CD4-positive, alpha-beta T cell (primary cell): ENCODE results near the gene SEC61A2. TPM values are rescaled to one million over a fixed set of nuclear protein-coding genes. Genes with fewer than 3 reads are reported as not detected.

Experiments
- ATAC-seq: fragments of 200-7000 bp; cut with Tn5 transposase; one replicate; pipeline ENCODE4 v1.10.0; 2022; ENCODE audit warnings: mild to moderate bottlenecking; ENCODE audit not compliant: poor library complexity
- CTCF ChIA-PET: fragments of 350-600 bp; sonication (Branson Sonifier 250); formaldehyde crosslinking; loops from one replicate; lab custom pipeline; 2021; ENCODE audit warnings: antibody characterized with exemption, inconsistent platforms; lab: Charles Lee
- POLR2A ChIA-PET: fragments of 350-600 bp; sonication (Branson Sonifier 250); formaldehyde crosslinking; loops from one replicate; lab custom pipeline; 2021; ENCODE audit warnings: antibody characterized with exemption, inconsistent platforms; lab: Charles Lee
- DNase-seq, 14 experiments: peaks; one replicate each; pipeline ENCODE4 v3.0.0-alpha.2; 2013 to 2020; ENCODE audit warnings: mixed read lengths in 2 of 14
- H3K27ac ChIP-seq, 2 donors: one replicate each; pipeline versions ENCODE4 v1.5.1 to v1.7.0; 2013; ENCODE audit warnings: low read length in 2 of 2, low read depth in 1 of 2, mild to moderate bottlenecking in 1 of 2
- H3K27me3 ChIP-seq, 2 experiments: 1 replicate in 1 of 2; 2 replicates in 1 of 2; pipeline versions ENCODE4 v1.6.1 to v1.7.0; 2013; ENCODE audit warnings: low read length in 2 of 2, control low read depth in 1 of 2, mild to moderate bottlenecking in 1 of 2, moderate library complexity in 1 of 2; ENCODE audit not compliant: insufficient read depth in 2 of 2, control insufficient read depth in 1 of 2
- H3K36me3 ChIP-seq: one replicate; pipeline ENCODE4 v1.6.1; 2013; ENCODE audit warnings: low read length, control low read depth; ENCODE audit not compliant: insufficient read depth
- H3K4me1 ChIP-seq: one replicate; pipeline ENCODE4 v1.6.1; 2013; ENCODE audit warnings: low read length, control low read depth; ENCODE audit not compliant: insufficient read depth
- H3K4me3 ChIP-seq: one replicate; pipeline ENCODE4 v1.5.1; 2013; ENCODE audit warnings: mild to moderate bottlenecking, low read length, moderate library complexity
- H3K9me3 ChIP-seq, 2 experiments: 1 replicate in 1 of 2; 2 replicates in 1 of 2; pipeline versions ENCODE4 v1.6.1 to v1.7.0; 2013; ENCODE audit warnings: low read length in 2 of 2, mild to moderate bottlenecking in 2 of 2, control low read depth in 1 of 2, moderate library complexity in 1 of 2; ENCODE audit not compliant: control insufficient read depth in 1 of 2, insufficient read depth in 1 of 2
- H3K27ac Mint-ChIP-seq: one replicate; pipeline ENCODE4 v1.8.0; 2020; ENCODE audit warnings: mixed read lengths
- H3K27me3 Mint-ChIP-seq: one replicate; pipeline ENCODE4 v1.8.0; 2021; ENCODE audit warnings: mixed read lengths
- H3K36me3 Mint-ChIP-seq: one replicate; pipeline ENCODE4 v1.8.0; 2021; ENCODE audit warnings: low read depth, mixed read lengths
- H3K4me1 Mint-ChIP-seq: one replicate; pipeline ENCODE4 v1.8.0; 2021; ENCODE audit warnings: low read depth, mixed read lengths
- H3K4me3 Mint-ChIP-seq: one replicate; pipeline ENCODE4 v1.8.0; 2020; ENCODE audit warnings: mild to moderate bottlenecking, mixed read lengths
- H3K9me3 Mint-ChIP-seq: one replicate; pipeline ENCODE4 v1.8.0; 2020; ENCODE audit warnings: mixed read lengths
- intact Hi-C, 2 experiments: fragments of 100-400 bp; cut with DNase I in 1 of 2; cut with micrococcal nuclease in 1 of 2; formaldehyde crosslinking; loops; one replicate each; pipeline versions ENCODE4 v1.15.1 to v1.9.0; 2023 to 2025; cut with DNase I, micrococcal nuclease
- total RNA-seq, 174 experiments: library from RNA in 2 of 174; stranded (reverse) in 2 of 174; gene quantifications; one replicate each; pipeline ENCODE4 v1.2.3 and lab custom pipeline; 2021 to 2026
- TF ChIP-seq, protein P1 (sequence below): fragments of 200-600 bp; IDR thresholded peaks from one replicate; pipeline ENCODE4 v1.8.0; 2022; ENCODE audit warnings: antibody characterized with exemption, mild to moderate bottlenecking

Gene SEC61A2
- total RNA-seq, 2 experiments from 2014 or later = 9.9 to 10.8 TPM

GRCh38 chr10:12154516-12154915 lies 25.0 kb downstream of the SEC61A2 start:
- Histone ChIP-seq H3K9me3 (no peaks in the 10 kb centered on the region), H3K36me3 (peaks cover 34% of the 10 kb centered on the region), H3K4me1 (no peaks in the 10 kb centered on the region), H3K27ac (no peak overlapping the region), H3K4me3 (no peak overlapping the region), H3K27me3 (no peaks in the 10 kb centered on the region)
- CTCF ChIA-PET = no interaction called here
- TF ChIP-seq, protein P1, sequence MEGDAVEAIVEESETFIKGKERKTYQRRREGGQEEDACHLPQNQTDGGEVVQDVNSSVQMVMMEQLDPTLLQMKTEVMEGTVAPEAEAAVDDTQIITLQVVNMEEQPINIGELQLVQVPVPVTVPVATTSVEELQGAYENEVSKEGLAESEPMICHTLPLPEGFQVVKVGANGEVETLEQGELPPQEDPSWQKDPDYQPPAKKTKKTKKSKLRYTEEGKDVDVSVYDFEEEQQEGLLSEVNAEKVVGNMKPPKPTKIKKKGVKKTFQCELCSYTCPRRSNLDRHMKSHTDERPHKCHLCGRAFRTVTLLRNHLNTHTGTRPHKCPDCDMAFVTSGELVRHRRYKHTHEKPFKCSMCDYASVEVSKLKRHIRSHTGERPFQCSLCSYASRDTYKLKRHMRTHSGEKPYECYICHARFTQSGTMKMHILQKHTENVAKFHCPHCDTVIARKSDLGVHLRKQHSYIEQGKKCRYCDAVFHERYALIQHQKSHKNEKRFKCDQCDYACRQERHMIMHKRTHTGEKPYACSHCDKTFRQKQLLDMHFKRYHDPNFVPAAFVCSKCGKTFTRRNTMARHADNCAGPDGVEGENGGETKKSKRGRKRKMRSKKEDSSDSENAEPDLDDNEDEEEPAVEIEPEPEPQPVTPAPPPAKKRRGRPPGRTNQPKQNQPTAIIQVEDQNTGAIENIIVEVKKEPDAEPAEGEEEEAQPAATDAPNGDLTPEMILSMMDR = no peak
- POLR2A ChIA-PET = no interaction called here
- peaks cover 64% of the 10 kb centered on the region for H3K36me3 Mint-ChIP-seq
- H3K4me1 Mint-ChIP-seq = no peaks in the 10 kb centered on the region
- H3K9me3 Mint-ChIP-seq = no peaks in the 10 kb centered on the region
- intact Hi-C loops = no loop called here
- ATAC-seq = no peak
- no peak for DNase-seq
- H3K27me3 Mint-ChIP-seq = no peaks in the 10 kb centered on the region
- no peak overlapping the region for H3K4me3 Mint-ChIP-seq
- no peak overlapping the region for H3K27ac Mint-ChIP-seq

DNA sequence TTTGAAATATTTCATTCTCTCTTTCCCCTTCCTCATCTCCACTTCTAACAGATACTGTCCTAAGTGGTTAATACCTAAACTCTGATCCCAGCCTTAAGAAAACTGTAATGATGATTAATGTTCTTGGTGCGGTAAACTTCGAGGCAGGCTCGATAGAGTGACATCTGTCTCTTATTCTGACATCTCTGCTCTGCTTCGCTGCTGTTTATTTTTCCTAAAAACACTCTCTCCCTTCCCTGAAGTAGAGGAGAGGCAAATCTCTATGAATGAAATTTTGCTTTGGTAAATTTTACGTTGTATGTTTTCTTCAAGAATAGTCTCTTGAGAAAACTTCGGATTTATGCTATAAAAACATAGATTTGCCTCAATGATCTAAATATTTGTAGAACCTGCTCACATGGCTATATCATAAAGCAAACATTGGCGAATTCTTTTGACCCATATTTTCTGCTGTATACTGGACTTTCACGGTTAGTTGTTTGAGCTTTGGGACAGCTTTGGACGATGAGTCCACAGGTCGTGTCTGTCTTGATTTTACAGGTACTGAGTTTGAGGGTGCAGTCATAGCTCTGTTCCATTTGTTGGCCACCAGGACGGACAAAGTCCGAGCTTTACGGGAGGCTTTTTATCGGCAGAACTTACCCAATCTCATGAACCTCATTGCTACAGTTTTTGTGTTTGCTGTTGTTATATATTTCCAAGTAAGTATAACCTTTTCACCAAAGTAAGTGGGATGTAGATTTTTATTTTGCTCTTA lies 27.1 kb downstream of the SEC61A2 start:
- H3K27me3 Mint-ChIP-seq = no peaks in the 10 kb centered on the region
- no peaks in the 10 kb centered on the region for H3K4me1 ChIP-seq
- ChIA-PET CTCF (no interaction called here), POLR2A (no interaction called here)
- H3K4me3 ChIP-seq = no peak overlapping the region
- H3K27ac ChIP-seq = no peak overlapping the region
- ATAC-seq (no peak), DNase-seq (no peak)
- intact Hi-C loops = no loop called here
- H3K4me1 Mint-ChIP-seq = no peaks in the 10 kb centered on the region
- H3K36me3 ChIP-seq = peaks cover 35% of the 10 kb centered on the region
- no peak overlapping the region for H3K27ac Mint-ChIP-seq
- H3K9me3 ChIP-seq = no peaks in the 10 kb centered on the region
- H3K27me3 ChIP-seq = no peaks in the 10 kb centered on the region
- H3K9me3 Mint-ChIP-seq = no peaks in the 10 kb centered on the region
- H3K36me3 Mint-ChIP-seq = peaks cover 70% of the 10 kb centered on the region
- no peak overlapping the region for H3K4me3 Mint-ChIP-seq
- TF ChIP-seq, protein P1 = no peak

GRCh38 chr10:12158111-12158510 lies 28.6 kb downstream of the SEC61A2 start:
- intact Hi-C loops = no loop called here
- ChIA-PET CTCF (no interaction called here), POLR2A (no interaction called here)
- Histone ChIP-seq H3K9me3 (no peaks in the 10 kb centered on the region), H3K36me3 (peaks cover 48% of the 10 kb centered on the region), H3K4me3 (no peak overlapping the region), H3K27me3 (no peaks in the 10 kb centered on the region), H3K4me1 (no peaks in the 10 kb centered on the region), H3K27ac (no peak overlapping the region)
- Mint-ChIP-seq H3K4me1 (no peaks in the 10 kb centered on the region), H3K27me3 (no peaks in the 10 kb centered on the region), H3K9me3 (no peaks in the 10 kb centered on the region), H3K27ac (no peak overlapping the region), H3K4me3 (no peak overlapping the region), H3K36me3 (peaks cover 80% of the 10 kb centered on the region)
- TF ChIP-seq, protein P1 = no peak
- ATAC-seq (no peak), DNase-seq (peak in 1 of 14 experiments; percentile 14)
